Measurements from ENCODE around the gene SPATA45. TPM values are rescaled to one million over a fixed set of nuclear protein-coding genes. Genes with fewer than 3 reads are reported as not detected.

Gene SPATA45
- total RNA-seq, 1 donor from 2014 or later, result not detected

DNA sequence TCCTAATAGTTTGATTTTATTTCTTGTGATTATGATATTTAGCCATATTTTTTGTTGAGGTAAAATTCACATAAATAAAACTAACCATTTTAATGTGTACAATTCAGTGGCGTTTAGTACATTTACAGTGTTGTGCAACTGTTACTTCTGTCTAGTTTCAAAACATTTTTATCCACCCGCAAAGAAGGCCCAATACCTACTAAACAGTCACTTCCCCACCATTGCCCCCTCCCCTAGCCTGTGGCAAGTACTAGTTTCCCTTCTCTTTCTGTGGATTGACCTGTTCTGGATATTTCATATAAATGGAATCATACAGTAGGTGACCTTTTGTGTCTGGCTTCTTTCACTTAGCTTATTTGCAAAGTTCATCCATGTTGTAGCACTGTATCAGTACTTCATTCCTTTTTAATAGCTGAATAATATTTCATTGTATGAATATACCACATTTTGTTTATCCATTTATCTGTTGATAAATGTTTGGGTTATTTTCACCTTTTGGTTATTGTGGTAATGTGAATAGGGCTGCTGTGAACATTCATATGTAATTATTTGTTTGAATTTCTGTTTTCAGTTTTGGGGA, 14.8 kb upstream of the SPATA45 start:
- Mint-ChIP-seq H3K27ac (ENCODE audit: unreplicated experiment) (no peak overlapping the region), H3K4me1 (ENCODE audit: low read depth, unreplicated experiment) (peaks cover 12% of the 10 kb centered on the region), H3K27me3 (ENCODE audit: unreplicated experiment) (peaks cover 5% of the 10 kb centered on the region), H3K4me3 (ENCODE audit: unreplicated experiment) (no peak overlapping the region), H3K9me3 (ENCODE audit: unreplicated experiment) (peaks cover 7% of the 10 kb centered on the region), H3K36me3 (ENCODE audit: unreplicated experiment) (no peaks in the 10 kb centered on the region)
- TF ChIP-seq, protein P1, sequence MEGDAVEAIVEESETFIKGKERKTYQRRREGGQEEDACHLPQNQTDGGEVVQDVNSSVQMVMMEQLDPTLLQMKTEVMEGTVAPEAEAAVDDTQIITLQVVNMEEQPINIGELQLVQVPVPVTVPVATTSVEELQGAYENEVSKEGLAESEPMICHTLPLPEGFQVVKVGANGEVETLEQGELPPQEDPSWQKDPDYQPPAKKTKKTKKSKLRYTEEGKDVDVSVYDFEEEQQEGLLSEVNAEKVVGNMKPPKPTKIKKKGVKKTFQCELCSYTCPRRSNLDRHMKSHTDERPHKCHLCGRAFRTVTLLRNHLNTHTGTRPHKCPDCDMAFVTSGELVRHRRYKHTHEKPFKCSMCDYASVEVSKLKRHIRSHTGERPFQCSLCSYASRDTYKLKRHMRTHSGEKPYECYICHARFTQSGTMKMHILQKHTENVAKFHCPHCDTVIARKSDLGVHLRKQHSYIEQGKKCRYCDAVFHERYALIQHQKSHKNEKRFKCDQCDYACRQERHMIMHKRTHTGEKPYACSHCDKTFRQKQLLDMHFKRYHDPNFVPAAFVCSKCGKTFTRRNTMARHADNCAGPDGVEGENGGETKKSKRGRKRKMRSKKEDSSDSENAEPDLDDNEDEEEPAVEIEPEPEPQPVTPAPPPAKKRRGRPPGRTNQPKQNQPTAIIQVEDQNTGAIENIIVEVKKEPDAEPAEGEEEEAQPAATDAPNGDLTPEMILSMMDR (IDR thresholded peaks at IDR 0.05; ENCODE audit: partially characterized antibody, unreplicated experiment), result no peak
- no peak for DNase-seq

DNA sequence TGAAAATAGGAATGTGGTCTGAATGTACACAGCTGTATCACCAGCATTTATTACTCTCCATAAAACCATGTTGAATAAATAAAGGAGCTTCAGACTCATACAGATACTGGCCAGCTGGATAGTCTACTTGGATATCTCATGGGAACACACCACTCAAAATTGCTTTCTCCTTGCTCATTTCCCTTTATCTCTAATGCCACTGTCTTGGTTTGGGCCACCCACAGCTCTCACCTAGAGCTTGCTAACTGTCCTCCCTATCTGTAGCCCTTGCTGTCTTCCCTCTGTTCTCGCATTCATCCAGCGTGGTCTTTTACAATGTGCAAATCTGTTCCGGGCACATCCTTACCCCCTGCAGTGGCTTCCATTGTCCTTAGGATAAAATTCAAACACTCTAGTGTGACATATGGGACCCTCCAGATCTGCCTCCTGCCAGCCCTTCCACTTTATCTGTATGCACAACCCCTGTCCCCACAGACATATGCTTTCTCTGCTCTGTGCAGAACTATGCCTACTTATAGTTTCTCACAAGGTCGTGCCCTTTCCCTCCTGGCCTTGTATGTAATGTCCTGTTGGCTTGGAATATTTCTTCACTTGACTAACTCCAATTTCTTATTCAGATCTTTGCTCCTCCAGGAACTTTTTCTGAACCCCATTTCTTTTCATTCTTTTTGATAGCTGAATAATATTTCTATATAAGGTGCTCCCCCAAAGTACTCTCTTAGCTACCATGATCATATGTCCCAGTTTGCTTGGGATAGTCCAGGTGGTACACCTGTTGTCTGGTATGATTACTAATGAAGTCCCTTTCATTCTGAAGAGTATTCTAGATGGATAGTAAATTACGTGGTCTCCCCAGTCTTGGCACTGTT, 13.5 kb upstream of the SPATA45 start:
- no peaks in the 10 kb centered on the region for H3K36me3 Mint-ChIP-seq (ENCODE audit: unreplicated experiment)
- peaks cover 7% of the 10 kb centered on the region for H3K27me3 Mint-ChIP-seq (ENCODE audit: unreplicated experiment)
- DNase-seq, result no peak
- H3K4me1 Mint-ChIP-seq (ENCODE audit: low read depth, unreplicated experiment), result peaks cover 12% of the 10 kb centered on the region
- no peak overlapping the region for H3K4me3 Mint-ChIP-seq (ENCODE audit: unreplicated experiment)
- no peak overlapping the region for H3K27ac Mint-ChIP-seq (ENCODE audit: unreplicated experiment)
- TF ChIP-seq, protein P1 (IDR thresholded peaks at IDR 0.05; ENCODE audit: partially characterized antibody, unreplicated experiment), result no peak
- H3K9me3 Mint-ChIP-seq (ENCODE audit: unreplicated experiment), result peaks cover 7% of the 10 kb centered on the region

DNA sequence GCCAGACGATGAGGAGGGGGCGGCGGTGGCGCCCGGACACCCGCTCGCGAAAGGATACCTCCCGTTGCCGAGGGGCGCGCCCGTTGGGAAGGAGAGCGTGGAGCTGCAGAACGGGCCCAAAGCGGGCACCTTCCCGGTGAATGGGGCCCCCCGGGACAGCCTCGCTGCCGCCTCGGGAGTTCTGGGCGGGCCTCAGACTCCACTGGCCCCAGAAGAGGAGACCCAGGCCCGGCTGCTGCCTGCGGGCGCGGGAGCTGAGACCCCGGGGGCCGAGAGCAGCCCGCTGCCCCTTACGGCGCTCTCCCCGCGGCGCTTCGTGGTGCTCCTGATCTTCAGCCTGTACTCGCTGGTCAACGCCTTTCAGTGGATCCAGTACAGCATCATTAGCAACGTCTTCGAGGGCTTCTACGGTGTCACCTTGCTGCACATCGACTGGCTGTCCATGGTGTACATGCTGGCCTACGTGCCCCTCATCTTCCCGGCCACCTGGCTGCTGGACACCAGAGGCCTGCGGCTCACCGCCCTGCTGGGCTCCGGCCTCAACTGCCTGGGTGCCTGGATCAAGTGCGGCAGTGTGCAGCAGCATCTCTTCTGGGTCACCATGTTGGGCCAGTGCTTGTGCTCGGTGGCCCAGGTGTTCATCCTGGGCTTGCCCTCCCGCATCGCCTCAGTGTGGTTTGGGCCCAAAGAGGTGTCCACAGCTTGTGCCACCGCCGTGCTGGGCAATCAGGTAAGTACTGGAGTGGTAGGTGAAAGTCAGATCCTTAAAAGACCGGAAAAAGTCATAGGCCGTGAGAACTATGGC, 11.2 kb upstream of the SPATA45 start:
- Mint-ChIP-seq H3K4me1 (ENCODE audit: low read depth, unreplicated experiment) (peaks cover 5% of the 10 kb centered on the region), H3K36me3 (ENCODE audit: unreplicated experiment) (no peaks in the 10 kb centered on the region), H3K27me3 (ENCODE audit: unreplicated experiment) (peaks cover 7% of the 10 kb centered on the region), H3K9me3 (ENCODE audit: unreplicated experiment) (peaks cover 10% of the 10 kb centered on the region), H3K27ac (ENCODE audit: unreplicated experiment) (peak overlapping the region; percentile 92), H3K4me3 (ENCODE audit: unreplicated experiment) (no peak overlapping the region)
- DNase-seq, result no peak
- TF ChIP-seq, protein P1 (IDR thresholded peaks at IDR 0.05; ENCODE audit: partially characterized antibody, unreplicated experiment), result no peak

DNA sequence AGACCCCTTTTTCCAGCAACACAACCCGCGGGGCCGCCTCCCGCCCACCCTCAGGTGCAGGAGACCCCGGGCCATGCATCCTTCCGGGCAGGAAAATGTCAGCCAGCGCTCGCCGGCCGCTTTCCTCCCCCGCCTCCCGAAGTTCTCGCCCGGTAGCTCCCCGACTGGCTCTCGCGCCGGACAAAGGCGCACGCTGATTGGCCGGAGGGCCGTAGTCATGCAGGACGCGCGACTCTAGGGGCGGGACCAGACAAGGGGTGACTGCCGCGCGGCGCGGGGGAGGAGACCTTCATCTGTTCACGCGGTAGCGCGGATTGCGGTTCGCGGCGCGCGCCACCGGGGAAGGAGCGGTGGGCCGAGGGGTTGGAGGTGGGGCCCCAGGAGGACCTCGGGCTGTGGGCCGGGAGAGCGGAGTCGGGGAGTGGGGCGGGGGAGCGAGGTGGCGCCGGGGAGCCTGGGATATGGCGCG, 10.6 kb upstream of the SPATA45 start, which contains the start of gene FLVCR1:
FLVCR1 (plus strand) TSS at position 284 of the 469 bp plus-strand sequence; CDS start at position 462, 178 bp downstream.
- TF ChIP-seq, protein P1 (IDR thresholded peaks at IDR 0.05; ENCODE audit: partially characterized antibody, unreplicated experiment), result no peak
- H3K27ac Mint-ChIP-seq (ENCODE audit: unreplicated experiment), result peak within 1 kb of the TSS; percentile 92
- peak within 1 kb of the TSS; percentile 35 for H3K4me3 Mint-ChIP-seq (ENCODE audit: unreplicated experiment)
- H3K9me3 Mint-ChIP-seq (ENCODE audit: unreplicated experiment), result peaks cover 10% of the 10 kb centered on the region
- peaks cover 3% of the 10 kb centered on the region for H3K4me1 Mint-ChIP-seq (ENCODE audit: low read depth, unreplicated experiment)
- H3K27me3 Mint-ChIP-seq (ENCODE audit: unreplicated experiment), result peaks cover 7% of the 10 kb centered on the region
- DNase-seq, result peak; percentile 98
- no peaks in the 10 kb centered on the region for H3K36me3 Mint-ChIP-seq (ENCODE audit: unreplicated experiment)
